GM21529 (cell line): ENCODE measurements around the gene AMOTL2.

Experiments
- ATAC-seq: cut with Tn5 transposase; IDR thresholded peaks from one replicate; pipeline ENCODE4 v1.9.1; 2021; ENCODE audit not compliant: unreplicated experiment

The AMOTL2 gene

GRCh38 chr3:134366928-134367811 is 7.1 kb downstream of the AMOTL2 start:
- ATAC-seq, result no peak

DNA sequence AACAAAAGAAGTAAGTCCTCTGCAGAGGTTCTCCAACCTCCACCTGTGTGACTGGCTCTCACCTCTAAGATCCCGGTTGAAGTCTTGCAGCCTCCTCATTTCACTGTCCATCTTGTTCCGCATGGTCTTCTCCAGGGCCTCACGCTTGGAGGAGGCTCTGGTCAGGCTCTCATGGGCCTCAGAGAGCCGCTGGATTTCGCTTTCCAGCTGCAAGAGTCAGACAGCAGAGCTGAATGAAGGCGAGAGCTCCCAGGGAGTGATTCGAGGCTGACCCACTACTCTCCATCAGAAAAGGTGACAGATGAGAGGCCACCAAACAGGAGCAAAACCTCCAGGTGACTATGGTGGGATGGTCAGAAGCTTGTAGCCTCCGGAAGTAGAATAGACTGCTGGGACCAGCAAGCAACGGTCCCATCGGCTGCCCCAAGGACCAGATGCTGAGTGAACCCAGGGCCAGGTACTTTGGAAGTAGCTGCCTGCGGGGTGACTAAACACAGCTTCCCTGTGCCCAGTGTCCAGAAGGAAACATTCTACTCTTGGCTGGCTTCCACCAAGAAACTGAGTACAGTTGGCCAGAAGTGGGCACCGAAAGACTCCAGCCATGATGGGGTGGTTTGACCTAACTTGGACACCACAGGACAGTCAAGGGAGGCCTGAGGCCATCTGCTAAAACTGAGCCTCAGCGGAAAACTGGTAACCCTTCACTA is 7.9 kb downstream of the AMOTL2 start:
- no peak for ATAC-seq

DNA sequence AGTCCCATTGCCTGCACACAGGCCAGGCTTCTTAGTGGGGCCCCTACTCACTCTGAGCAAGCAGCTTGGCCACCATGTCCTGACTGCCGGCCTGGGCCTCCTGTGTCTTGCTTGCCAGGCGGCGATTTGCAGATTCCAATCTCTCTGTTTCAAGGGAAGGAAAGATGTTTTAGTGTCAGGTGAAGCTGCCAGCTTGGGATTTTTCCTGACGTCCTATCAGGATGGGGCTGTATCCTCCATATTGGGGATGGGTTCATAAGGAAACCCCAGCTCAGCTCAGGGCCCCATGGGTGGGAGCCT is 8.5 kb downstream of the AMOTL2 start:
- ATAC-seq, result no peak

DNA sequence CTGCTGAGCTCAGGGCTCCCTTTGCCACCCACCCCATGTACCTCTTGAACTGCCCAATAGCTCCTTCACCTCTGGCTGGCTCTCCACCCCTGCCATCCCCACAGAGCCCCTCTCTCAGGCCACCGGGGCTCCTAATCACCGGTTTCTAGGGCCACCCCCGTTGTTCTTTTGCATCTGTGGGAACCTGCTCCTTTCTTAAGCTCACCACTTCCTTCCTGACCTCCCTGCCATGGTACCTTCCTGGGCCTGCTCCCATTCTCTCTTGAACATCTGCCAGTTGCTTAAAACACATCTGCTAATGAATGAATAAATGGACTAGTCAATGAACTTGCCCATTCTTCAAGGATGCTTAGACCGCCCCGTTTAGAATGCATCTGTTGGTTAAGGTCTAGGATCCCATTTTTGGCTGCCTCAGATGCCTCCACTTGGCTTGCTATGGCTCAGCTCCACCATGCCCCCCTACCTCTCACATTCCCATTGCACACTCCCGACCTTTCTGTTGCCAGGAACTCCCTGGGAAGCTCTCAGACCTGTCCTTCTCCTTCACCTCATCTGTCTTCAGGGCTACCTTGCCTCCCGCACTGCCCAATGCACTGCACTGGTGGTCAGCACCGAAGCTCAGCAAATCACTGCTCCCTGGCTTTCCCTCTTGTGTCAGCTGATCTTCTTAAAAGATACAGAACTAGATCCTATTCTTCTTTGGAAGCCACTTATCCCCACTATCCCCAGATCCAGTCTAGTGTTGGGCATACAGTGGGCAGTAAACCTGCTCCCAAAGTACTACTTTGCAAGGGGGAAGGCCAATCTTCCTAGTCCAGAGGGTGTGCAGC is 9.1 kb downstream of the AMOTL2 start:
- no peak for ATAC-seq

GRCh38 chr3:134364061-134364935 is 9.9 kb downstream of the AMOTL2 start:
- ATAC-seq, result no peak

- no peak for ATAC-seq
Observed at GRCh38 chr3:134363381-134363755, 10.9 kb downstream of the AMOTL2 start.

DNA sequence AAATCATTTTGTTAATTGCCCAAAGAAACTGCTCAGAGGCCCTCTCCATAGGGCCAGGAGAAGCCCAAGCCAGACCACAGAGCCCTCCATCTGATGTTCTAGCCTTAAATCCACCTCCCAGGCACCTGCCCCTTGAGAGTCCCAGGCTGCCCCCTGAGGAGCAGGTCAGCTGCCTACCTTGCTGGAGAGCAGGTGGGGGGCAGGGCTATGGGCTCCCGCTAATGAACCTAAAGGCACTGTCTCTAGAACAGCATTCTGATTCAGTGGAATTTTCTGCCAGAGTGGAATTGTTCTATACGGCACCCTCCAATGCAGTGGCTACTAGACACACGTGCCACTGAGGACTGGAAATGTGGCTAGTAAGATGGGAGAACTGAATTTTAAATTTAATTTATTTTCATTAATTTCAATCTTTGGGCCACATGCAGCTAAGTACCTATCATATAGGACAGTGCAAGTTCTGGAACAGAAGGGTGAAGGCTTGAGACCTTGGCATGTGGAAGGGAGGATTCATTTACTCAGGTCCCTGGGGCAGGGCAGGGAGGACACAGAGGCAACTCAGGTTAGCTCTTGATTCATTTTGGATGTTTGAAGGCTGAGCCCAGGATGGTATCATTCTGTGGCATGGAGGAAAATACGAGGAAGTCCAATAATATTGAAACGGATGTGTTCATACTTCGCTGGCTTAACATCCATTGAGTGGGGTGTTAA is 11.4 kb downstream of the AMOTL2 start:
- ATAC-seq, result no peak

- no peak for ATAC-seq
Observed at GRCh38 chr3:134362221-134362620, 12.0 kb downstream of the AMOTL2 start.

GRCh38 chr3:134361162-134361835 is 12.9 kb downstream of the AMOTL2 start:
- no peak for ATAC-seq

GRCh38 chr3:134360046-134360445 is 14.2 kb downstream of the AMOTL2 start:
- no peak for ATAC-seq

- no peak for ATAC-seq
Observed at GRCh38 chr3:134359121-134360010, 14.9 kb downstream of the AMOTL2 start.

DNA sequence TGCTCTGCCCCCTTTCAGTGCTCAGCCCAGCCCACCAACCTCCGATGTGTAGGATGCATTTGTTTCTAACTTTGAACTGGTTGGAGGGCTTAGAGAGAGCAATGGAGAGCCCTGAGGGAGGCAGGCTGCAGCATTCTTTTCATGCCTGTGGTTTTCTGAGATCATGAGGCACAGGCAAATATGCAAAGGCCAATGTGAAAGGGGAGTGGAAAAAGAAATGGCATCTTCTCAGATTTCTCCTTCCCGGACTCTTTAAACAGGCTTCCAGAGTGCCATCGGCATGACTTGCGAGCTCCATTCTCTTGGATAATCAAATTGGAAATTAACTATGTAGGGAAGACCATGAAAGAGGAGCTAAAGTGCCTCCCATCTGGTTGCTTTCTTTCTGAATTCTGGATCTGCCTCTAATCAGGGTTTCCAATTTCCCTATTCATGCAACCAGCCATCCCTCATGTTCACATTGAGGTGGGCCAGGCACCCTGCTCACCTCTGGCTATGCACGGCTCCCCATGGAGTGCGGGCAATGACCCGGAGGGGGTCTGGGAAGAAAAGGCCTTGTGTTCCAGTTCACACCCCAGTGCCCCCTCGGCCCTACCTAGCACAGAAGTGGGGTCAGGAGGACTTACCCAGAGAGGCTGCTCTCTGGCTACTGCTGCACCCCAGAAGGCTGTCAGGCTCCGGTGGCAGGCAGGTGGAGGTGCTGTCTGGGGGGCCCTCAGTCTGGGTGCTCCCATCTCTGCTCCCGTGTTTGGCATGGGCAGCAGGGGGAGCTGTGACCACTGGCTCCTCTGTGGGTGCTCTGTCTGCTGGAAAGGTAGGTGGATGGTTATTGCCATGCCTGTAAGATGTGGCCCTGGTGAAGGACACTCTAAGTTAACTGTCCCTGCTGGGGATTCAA is 16.1 kb downstream of the AMOTL2 start:
- no peak for ATAC-seq

DNA sequence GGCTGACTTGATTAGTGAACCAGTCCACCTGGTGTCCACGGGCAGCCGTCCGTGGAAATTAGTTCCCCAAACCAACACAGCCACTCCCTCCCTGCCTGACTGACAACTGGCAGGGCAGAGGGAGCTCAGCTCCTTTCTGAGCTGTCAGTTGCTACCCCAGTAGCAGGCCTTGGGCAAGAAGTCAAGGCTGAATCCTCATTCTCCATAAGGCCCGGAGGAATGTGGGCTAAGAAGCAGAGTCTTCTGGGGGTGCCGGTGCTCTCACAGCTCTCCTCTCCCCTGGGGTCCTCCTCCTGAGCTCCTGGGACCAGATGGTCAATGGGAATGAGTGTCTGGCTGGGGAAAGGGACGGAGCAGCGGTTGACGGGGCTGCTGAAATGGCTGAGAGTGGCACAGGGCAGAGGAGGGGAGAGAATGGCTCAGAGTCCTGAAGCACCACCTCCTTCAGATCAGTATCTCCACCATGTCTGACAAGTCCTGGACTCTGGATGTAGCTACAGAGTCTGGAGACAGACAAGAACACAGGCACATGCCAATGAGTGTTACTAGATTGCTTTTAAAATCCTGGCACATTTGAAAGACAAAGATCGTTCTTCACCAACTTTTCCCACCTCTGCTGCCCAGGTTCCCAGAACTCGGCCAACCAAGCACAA is 16.9 kb downstream of the AMOTL2 start:
- ATAC-seq, result no peak

- no peak for ATAC-seq
Observed at GRCh38 chr3:134356411-134357040, 17.7 kb downstream of the AMOTL2 start.

DNA sequence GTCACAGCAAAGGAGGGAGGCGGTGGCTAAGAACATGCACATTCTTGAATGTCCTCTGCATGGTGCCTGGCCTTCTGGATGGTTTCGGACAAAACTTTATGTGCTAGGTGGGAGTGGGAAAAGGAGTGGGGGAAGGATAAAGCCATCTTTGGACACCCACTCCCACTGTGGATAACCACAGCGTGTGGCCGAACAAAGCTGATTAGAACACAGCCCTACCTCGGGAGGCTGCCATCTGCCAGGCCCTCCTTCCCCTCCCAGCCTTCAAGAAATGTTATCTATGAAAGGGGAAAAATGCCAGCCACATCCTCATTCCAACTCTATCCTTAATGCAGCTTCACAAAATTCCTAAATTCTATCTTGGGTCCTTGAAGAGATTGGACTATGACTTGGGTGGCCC is 18.8 kb downstream of the AMOTL2 start:
- no peak for ATAC-seq

DNA sequence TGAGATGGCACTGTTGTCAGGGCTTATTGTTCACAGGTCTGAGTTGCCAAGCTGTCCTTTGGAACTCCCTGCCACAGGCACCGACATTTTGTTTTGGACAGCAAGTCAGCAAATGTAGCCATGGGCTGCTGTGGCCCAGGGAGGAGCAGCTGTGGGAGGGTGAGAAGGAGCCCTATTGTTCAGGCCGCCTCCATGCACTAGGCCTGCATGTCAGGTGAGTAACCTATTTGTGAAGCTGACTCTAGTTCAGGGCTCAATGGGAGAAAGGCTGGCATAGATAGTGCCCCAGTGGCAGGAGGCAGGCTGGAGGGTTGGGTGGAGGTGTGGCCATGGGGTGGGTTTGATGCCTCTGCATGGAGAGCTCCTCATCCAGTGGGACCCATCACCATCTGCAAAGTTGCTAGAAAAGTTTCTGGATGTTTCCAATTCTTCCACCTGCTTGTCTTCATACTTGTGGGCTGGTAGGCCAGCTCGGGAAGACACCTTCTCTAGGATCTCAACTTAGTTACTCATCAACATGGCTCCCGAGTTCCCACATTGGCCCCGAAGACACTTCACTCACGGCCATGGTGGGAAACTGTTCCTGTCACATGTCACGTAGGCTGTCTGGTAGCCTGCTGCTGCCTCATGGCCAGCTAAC is 19.5 kb downstream of the AMOTL2 start:
- ATAC-seq, result no peak
